GM21360 (cell line): ENCODE results near the gene CYBB.

Source experiments
- ATAC-seq: cut with Tn5 transposase; IDR thresholded peaks from one replicate; pipeline ENCODE4 v1.9.1; 2021; ENCODE audit warnings: mild to moderate bottlenecking, moderate library complexity; ENCODE audit not compliant: unreplicated experiment

Gene CYBB

GRCh38 chrX:37785569-37785968 is 5.7 kb downstream of the CYBB start:
- ATAC-seq, result no peak

GRCh38 chrX:37786624-37787422 is 7.0 kb downstream of the CYBB start:
- ATAC-seq, result peak; percentile 80

GRCh38 chrX:37787423-37787869 is 7.6 kb downstream of the CYBB start:
- peak; percentile 59 for ATAC-seq

- ATAC-seq, result no peak
These were observed 16.5 kb downstream of the CYBB start for GRCh38 chrX:37796310-37796709.

GRCh38 chrX:37796805-37797204 is 16.9 kb downstream of the CYBB start:
- ATAC-seq, result peak; percentile 75

- ATAC-seq, result no peak
These were observed 20.1 kb downstream of the CYBB start for GRCh38 chrX:37799936-37800335.

- ATAC-seq, result no peak
These were observed 20.9 kb downstream of the CYBB start for GRCh38 chrX:37800717-37801116.

GRCh38 chrX:37802028-37802427 is 22.2 kb downstream of the CYBB start:
- ATAC-seq, result no peak

- no peak for ATAC-seq
These were observed 23.2 kb downstream of the CYBB start for GRCh38 chrX:37803057-37803456.

- ATAC-seq, result no peak
These were observed 30.1 kb downstream of the CYBB start for GRCh38 chrX:37809970-37810369.

- ATAC-seq, result no peak
These were observed 32.3 kb downstream of the CYBB start for GRCh38 chrX:37812110-37812509.

- ATAC-seq, result no peak
These were observed 33.7 kb downstream of the CYBB start for GRCh38 chrX:37813570-37813969.

GRCh38 chrX:37815366-37815765 is 35.5 kb downstream of the CYBB start:
- ATAC-seq, result no peak

GRCh38 chrX:37816766-37817165 is 36.9 kb downstream of the CYBB start:
- ATAC-seq, result no peak

GRCh38 chrX:37817176-37817575 is 37.3 kb downstream of the CYBB start:
- no peak for ATAC-seq

- peak; percentile 36 for ATAC-seq
These were observed 37.7 kb downstream of the CYBB start for GRCh38 chrX:37817579-37817978.

- no peak for ATAC-seq
These were observed 38.2 kb downstream of the CYBB start for GRCh38 chrX:37818031-37818430.

- no peak for ATAC-seq
These were observed 40.8 kb downstream of the CYBB start for GRCh38 chrX:37820646-37821045.

GRCh38 chrX:37824491-37825214 is 44.8 kb downstream of the CYBB start:
- no peak for ATAC-seq

- ATAC-seq, result peak; percentile 69
These were observed 45.5 kb downstream of the CYBB start for GRCh38 chrX:37825215-37825842.

GRCh38 chrX:37829721-37830120 is 49.9 kb downstream of the CYBB start:
- no peak for ATAC-seq

GRCh38 chrX:37830371-37830770 is 50.5 kb downstream of the CYBB start:
- no peak for ATAC-seq
